SJSA1 (cell line): Measurements from ENCODE around the gene KLF1. TPM values are rescaled to one million over a fixed set of nuclear protein-coding genes. Genes with fewer than 3 reads are reported as not detected.

ENCODE experiments used
- DNase-seq, 2 experiments: peaks; one replicate each; pipeline ENCODE4 v3.0.0-alpha.2; 2015 to 2020; ENCODE audit warnings: low spot score in 2 of 2, low read depth in 1 of 2
- H3K27ac ChIP-seq: fragments of 250-450 bp; sonication (Bioruptor Pico); 2 replicates; pipeline ENCODE4 v1.5.1; 2020; ENCODE audit warnings: mild to moderate bottlenecking, moderate library complexity
- H3K27me3 ChIP-seq: fragments of 250-450 bp; sonication (Bioruptor Pico); replicated peaks from 2 replicates; pipeline ENCODE4 v1.5.1; 2020; ENCODE audit warnings: mild to moderate bottlenecking, moderate library complexity
- H3K36me3 ChIP-seq: fragments of 250-450 bp; sonication (Bioruptor Pico); 2 replicates; pipeline ENCODE4 v1.5.1; 2020; ENCODE audit warnings: mild to moderate bottlenecking
- H3K4me1 ChIP-seq: fragments of 250-450 bp; sonication (Bioruptor Pico); replicated peaks from 2 replicates; pipeline ENCODE4 v1.6.1; 2021; ENCODE audit warnings: mild to moderate bottlenecking
- H3K4me3 ChIP-seq: fragments of 250-450 bp; sonication (Bioruptor Pico); 2 replicates; pipeline ENCODE4 v1.5.1; 2020; ENCODE audit warnings: mild to moderate bottlenecking
- H3K9me3 ChIP-seq: fragments of 250-450 bp; sonication (Bioruptor Pico); replicated peaks from 2 replicates; pipeline ENCODE4 v1.5.1; 2020; ENCODE audit warnings: mild to moderate bottlenecking
- total RNA-seq: library from RNA; depleted of rRNA; stranded (reverse); fragments of >200 nt; shearing (Covaris generic); gene quantifications from 2 replicates; pipeline ENCODE4 v1.2.3, GENCODE V29; 2014

KLF1 gene
- total RNA-seq, 1 experiment from 2014 or later = not detected

DNA sequence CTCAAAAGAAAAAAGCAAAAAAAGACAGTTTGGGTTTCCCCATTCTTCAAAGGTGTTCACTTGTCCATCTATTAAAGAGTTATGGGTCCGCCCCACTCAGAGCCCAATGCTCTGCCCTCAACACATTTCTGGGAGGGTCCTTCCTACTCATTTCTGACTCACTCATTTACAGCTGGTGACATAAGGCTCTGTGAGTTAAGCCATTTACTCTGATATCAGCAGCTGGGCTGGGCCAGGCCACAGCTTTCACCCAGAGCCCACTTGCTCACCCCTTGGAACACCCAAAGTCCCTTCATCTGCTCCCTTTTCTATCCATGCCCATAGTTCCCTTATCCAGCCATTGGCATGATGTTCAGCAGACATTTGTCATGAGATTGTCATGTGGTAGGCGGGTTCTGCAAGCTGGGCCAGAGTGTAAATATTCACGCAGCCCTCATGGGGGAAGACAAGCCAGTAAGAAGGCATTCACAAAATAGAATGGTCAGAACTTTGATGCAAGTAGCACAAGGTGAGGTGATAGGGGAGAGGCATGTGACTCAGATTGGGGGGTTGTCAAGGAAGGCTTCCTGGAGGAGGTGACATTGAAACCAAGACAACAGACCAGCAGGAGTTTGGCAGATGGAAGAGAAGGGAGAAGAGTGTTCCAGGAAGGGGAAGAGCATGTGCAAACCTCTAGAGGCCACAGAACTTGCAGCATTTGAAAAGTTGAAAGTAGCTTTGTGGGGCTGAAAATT lies 42.8 kb downstream of the KLF1 start:
- H3K4me3 ChIP-seq = no peak overlapping the region
- no peaks in the 10 kb centered on the region for H3K9me3 ChIP-seq
- no peak for DNase-seq
- peaks cover 28% of the 10 kb centered on the region for H3K27me3 ChIP-seq
- no peak overlapping the region for H3K27ac ChIP-seq
- no peaks in the 10 kb centered on the region for H3K36me3 ChIP-seq
- peaks cover 11% of the 10 kb centered on the region for H3K4me1 ChIP-seq

DNA sequence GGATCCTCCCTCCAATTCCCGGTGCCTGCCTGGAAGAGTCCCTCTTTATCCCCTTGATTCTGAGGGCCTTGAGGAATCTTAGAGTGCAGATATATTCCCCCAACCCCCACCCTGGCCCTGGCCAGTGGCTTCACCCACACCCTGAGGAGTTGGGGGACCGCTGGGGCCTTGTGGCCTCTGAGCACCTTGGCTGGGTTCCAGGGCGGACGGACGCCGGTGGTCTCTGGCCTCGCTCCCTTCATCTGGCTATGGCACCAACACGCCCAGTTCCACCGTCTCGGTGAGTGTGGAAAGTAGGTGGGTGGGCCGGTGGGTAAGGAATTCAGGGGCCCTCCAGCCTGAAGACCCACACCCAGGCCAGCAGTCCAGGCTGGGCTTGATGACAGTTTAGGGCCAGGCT lies 43.7 kb downstream of the KLF1 start:
- H3K9me3 ChIP-seq = no peaks in the 10 kb centered on the region
- no peaks in the 10 kb centered on the region for H3K36me3 ChIP-seq
- H3K27me3 ChIP-seq = peaks cover 36% of the 10 kb centered on the region
- H3K4me3 ChIP-seq = no peak overlapping the region
- DNase-seq = no peak
- H3K4me1 ChIP-seq = peaks cover 17% of the 10 kb centered on the region
- H3K27ac ChIP-seq = no peak overlapping the region

DNA sequence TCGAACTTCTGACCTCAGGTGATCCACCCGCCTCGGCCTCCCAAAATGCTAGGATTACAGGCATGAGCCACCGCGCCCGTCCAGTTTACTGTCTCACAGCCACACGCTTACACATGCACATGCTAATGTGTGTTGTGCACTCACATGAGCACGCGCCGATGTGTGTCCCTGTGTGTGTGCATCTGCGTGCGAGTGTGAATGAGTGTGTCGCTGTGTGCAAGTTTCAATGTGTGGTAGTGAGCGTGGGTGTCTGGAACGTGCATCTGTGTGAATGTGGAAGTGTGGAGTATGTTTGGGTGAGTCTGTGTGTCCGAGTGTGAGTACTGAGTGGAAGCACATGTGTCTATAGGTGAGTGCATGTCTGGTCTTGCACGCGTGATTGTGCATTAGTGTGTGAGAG lies 44.5 kb downstream of the KLF1 start:
- H3K36me3 ChIP-seq = no peaks in the 10 kb centered on the region
- H3K4me1 ChIP-seq = peaks cover 16% of the 10 kb centered on the region
- no peak overlapping the region for H3K27ac ChIP-seq
- H3K4me3 ChIP-seq = no peak overlapping the region
- H3K9me3 ChIP-seq = no peaks in the 10 kb centered on the region
- peaks cover 43% of the 10 kb centered on the region for H3K27me3 ChIP-seq
- no peak for DNase-seq

DNA sequence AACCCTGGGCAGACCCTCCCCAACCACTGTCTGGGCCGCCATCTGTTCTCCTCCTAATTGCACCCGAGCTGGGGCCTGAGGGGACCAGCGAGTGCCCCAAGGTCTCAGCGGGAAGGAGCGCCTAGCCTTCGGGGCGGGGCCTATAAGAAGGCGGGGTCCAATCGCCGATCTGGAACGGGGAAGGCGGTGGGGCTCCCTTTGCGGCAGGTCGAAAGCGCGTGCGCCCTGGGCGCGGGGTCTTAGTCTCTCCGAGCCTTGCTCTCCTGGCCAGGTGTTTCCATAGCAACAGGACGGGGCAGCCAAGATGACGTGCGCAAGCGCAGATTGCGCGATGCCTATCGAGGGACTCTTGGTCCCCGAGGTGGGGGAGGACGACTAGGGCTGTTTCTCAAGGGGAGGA lies 45.9 kb downstream of the KLF1 start:
- H3K27me3 ChIP-seq = peaks cover 57% of the 10 kb centered on the region
- no peak overlapping the region for H3K4me3 ChIP-seq
- H3K4me1 ChIP-seq = peaks cover 17% of the 10 kb centered on the region
- no peak for DNase-seq
- no peaks in the 10 kb centered on the region for H3K9me3 ChIP-seq
- no peak overlapping the region for H3K27ac ChIP-seq
- no peaks in the 10 kb centered on the region for H3K36me3 ChIP-seq

DNA sequence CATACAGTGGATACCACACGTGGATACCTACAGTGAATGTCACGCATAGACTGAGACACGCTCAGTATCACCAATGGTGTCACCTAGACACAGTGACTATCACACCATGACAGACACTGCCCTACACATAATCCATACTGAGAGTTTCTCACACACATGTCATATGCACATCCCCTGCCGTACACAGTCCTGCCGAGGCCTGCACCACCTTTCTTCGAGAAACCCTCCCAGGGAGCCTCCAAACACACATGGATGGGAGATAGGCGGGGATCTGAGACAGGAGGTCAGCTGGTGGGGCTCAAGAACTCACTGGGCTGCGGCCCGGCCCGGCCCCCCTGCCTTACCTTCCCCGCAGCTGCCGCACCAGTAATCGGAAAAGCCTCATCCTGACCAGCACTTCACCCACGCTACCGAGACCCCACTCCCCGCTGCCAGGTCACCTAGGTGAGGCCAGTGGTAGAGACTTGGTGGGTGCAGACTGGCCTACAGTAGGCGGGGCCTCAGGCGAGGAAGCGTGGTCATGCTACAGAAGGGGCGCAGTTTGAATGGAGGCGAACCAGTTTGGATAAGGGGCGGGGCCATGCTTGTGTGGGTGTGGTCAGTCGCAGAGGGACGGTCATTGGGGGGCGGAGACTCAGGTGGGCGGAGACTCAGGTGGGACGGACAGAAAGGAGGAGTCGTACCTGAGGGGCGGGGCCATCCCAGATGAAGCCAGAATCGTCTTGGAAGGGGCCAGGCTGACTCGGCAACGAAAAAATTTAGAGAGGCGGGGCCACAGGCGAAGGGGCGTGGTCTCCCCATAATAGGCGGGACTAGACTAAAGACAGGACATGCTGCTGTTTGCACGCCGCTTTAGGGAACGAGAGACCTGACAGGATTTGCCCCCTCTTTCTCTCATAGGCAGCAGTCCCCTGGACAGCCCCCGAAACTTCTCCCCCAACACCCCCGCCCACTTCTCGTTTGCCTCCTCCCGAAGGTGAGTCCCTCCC lies 46.6 kb downstream of the KLF1 start:
- peak; percentile 28 to 76 for DNase-seq
- Histone ChIP-seq H3K36me3 (no peaks in the 10 kb centered on the region), H3K27ac (no peak overlapping the region), H3K4me1 (peaks cover 20% of the 10 kb centered on the region), H3K9me3 (no peaks in the 10 kb centered on the region), H3K4me3 (no peak overlapping the region), H3K27me3 (peaks cover 65% of the 10 kb centered on the region)

DNA sequence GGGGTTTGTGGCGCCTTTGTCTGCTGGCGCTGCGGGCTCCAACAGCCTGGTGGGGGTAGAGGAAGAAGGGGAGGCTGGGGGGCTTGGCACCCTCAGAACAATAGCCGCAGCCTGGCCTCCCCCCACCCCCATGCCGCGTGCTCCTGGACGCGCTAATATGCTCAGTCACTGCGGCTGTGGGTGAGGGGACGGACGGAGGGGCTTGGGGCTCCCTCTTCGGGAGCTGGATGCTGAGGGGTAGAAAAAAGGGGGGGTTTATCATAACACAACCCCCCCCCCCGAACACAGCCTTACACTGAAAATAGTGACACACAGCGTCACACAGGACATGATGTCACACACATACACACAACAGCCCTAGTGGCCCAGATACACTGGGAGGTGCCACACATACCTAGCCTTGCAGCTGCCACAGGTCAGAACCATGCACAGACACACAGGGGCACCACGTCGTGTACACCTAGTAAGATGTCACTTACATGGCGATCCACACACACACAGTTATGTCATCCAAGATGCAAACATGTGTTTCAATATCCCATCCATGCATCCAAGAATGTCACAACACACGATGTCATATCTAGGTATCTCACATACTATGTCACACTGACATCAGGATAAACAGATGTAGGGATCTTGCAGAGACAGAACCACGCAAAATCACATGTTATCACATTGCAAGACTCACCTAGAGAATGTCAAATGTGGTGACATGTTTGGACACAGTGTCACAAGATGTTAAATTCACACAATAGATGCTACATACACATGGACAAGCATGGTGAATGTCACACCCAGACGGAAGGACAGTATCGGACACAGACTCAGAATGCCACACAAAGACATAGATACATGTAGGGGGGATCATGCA lies 47.9 kb downstream of the KLF1 start:
- no peak overlapping the region for H3K27ac ChIP-seq

DNA sequence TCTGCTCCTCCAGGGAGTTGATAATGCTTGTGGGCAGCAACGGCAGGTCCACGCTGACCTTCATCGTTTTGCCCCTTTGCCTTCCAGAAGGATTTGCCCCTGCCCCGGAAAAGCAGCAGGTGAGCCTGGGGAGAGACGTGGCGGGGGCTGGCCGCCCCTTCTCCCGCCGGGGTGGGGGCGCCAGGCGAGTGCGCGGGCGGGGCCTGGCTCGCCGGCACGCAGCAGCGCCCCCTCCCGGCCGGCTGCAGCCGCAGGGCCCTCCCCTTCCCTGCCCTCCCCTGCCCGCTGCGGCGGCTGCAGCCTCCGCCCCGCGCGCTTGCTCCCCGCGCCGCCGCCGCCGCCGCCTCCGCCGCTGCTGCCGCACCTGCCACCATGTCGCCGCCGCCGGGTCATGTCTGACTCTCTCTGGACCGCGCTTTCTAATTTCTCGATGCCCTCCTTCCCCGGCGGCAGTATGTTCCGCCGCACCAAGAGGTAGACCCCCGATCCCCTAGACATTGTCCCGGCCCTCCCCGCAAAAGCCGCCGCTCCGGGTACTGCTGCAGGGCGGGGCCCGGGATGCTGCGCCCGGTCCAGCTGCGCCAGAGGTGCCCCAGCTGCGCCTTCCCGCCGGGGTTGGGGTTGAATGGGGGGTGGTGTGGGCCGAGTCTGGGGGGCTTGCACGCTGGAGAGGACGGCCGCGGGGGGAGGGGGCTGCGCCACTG lies 48.7 kb downstream of the KLF1 start, which contains the start of gene MAST1:
Gene MAST1, plus strand, starts transcription at position 334 of the 704 bp plus-strand sequence. Its CDS starts 58 bp downstream, at position 392.
- no peak within 1 kb of the TSS for H3K4me3 ChIP-seq
- H3K27me3 ChIP-seq = peaks cover 83% of the 10 kb centered on the region

More for the DNA sequence above, 47.9 kb downstream of the KLF1 start:
- Histone ChIP-seq H3K4me3 (no peak overlapping the region), H3K9me3 (no peaks in the 10 kb centered on the region), H3K4me1 (peaks cover 23% of the 10 kb centered on the region), H3K27me3 (peaks cover 77% of the 10 kb centered on the region), H3K36me3 (no peaks in the 10 kb centered on the region)
- DNase-seq = no peak

DNA sequence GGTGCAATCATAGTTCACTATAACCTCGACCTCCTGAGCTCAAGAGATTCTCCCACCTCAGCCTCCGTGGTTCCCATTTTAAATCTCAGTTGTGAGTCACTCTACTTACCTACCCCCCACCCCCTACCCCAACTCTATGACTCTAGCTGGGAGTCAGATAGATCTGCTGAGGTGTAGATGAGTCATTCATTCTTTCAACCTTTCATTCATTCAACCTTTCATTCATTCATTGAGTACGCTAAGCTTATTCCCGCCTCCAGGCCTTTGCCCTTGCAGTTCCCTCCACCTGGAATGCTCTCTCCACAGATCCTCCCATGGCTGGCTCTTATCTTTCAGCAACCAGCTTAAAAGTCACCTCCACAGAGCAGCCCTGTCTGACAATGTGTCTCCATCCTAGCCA lies 49.8 kb downstream of the KLF1 start:
- peaks cover 29% of the 10 kb centered on the region for H3K4me1 ChIP-seq
- H3K27ac ChIP-seq = no peak overlapping the region
- no peaks in the 10 kb centered on the region for H3K36me3 ChIP-seq
- peaks cover 93% of the 10 kb centered on the region for H3K27me3 ChIP-seq
- no peaks in the 10 kb centered on the region for H3K9me3 ChIP-seq
- H3K4me3 ChIP-seq = no peak overlapping the region
- no peak for DNase-seq

More for the DNA sequence above, 48.7 kb downstream of the KLF1 start, which contains the start of gene MAST1:
- Histone ChIP-seq H3K9me3 (no peaks in the 10 kb centered on the region), H3K4me1 (peaks cover 27% of the 10 kb centered on the region), H3K36me3 (no peaks in the 10 kb centered on the region), H3K27ac (no peak within 1 kb of the TSS)
- no peak for DNase-seq

DNA sequence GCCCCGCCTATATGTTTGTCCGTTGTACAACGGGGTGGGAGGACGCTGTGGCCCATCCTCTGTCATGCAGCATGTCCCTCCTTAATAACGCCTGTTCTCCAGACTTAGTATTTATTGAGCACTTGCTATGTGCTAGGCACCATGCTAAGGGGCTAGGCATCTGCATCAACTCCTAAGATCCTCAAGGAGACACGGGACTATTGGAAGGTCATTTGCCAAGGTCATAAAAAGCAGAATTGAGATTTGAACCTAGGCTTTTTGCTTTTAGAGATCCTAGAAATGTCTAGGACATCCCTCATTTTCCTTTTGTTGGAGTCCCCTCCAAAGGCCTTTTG lies 50.5 kb downstream of the KLF1 start:
- H3K27me3 ChIP-seq = peaks cover 96% of the 10 kb centered on the region
- peaks cover 29% of the 10 kb centered on the region for H3K4me1 ChIP-seq
- 0 out of 2 replicates have a peak, but pooled peaks cover 3% of the 10 kb centered on the region for H3K9me3 ChIP-seq
- no peak overlapping the region for H3K27ac ChIP-seq
- no peak overlapping the region for H3K4me3 ChIP-seq
- H3K36me3 ChIP-seq = no peaks in the 10 kb centered on the region
- no peak for DNase-seq

DNA sequence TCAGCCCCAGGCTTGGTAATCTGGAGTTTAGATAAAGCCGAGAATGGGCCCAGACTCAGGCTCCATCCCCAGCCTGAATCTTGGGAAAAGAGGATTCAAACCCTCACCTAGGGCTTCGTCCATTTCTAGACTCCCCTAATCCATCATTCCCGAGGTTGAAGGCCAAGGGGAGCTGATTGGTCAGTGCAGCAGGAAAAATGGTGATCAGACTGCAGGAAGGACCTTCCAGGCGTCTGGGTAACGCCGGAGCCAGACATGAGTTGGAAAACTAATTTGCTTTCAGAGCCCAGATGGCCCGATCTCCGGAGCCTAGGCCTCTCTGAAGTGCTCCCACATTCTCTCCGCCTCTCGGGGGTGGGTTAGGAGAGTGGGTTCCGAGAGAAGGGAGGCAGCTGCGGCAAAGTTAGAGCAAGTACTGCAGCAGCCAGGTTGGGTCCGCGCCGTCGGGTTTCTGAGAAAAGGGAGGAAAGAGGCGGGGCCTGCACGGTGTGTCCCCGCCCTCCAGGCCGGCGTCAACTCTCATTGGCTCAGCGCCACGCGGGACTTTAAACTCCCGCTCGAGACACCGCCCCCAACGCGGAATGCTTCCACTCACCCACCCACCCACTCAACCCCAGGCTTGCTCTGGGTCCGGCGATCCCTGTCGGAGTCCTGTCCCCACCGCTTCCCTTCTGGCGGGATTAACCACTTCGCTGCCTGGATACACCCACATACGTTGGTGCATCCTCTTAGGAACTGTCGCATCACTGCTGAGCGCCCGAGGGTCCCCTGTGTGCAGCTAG lies 51.8 kb downstream of the KLF1 start:
- no peak overlapping the region for H3K4me3 ChIP-seq
- no peak for DNase-seq
- peaks cover 24% of the 10 kb centered on the region for H3K4me1 ChIP-seq
- peaks cover 84% of the 10 kb centered on the region for H3K27me3 ChIP-seq
- H3K36me3 ChIP-seq = no peaks in the 10 kb centered on the region
- H3K9me3 ChIP-seq = 0 out of 2 replicates have a peak, but pooled peaks cover 3% of the 10 kb centered on the region
- no peak overlapping the region for H3K27ac ChIP-seq

DNA sequence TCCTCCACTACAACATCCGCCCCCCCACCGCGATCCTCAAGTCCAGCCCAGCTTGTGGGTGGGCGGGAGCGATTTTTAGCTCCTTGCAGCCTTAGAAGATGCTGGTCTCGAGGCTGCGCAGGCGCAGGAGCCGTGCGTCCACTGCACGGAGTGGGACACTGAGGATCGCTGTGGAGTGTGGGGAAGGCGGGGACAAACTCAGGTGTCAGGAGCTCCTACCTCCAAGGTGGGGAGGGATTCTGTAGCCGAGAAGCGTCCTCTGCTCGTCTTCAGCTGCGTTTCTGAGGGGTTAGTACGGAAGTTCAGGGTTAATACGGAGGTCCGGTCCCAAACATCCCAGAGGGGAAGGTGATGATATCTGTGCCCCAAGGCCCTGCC lies 52.4 kb downstream of the KLF1 start, which contains the start of gene RTBDN:
Gene RTBDN, minus strand, starts transcription at position 14 of the 378 bp plus-strand sequence. CDS start 4,600 bp downstream, outside the sequence.
- no peak for DNase-seq
- Histone ChIP-seq H3K9me3 (0 out of 2 replicates have a peak, but pooled peaks cover 3% of the 10 kb centered on the region), H3K4me1 (peaks cover 24% of the 10 kb centered on the region), H3K4me3 (peak within 1 kb of the TSS; percentile 37), H3K27ac (no peak within 1 kb of the TSS), H3K27me3 (peaks cover 78% of the 10 kb centered on the region), H3K36me3 (no peaks in the 10 kb centered on the region)
